HG02840 (cell line): Measurements from ENCODE around the gene GRIK2.

Source experiments
- ATAC-seq: cut with Tn5 transposase; IDR thresholded peaks from one replicate; pipeline ENCODE4 v1.9.1; 2021; ENCODE audit warnings: mild to moderate bottlenecking, moderate library complexity, moderate number of reproducible peaks; ENCODE audit not compliant: unreplicated experiment, low FRiP score

The GRIK2 gene

GRCh38 chr6:101936516-101936915 is 543.0 kb downstream of the GRIK2 start:
- no peak for ATAC-seq

- no peak for ATAC-seq
Observed at GRCh38 chr6:101937108-101937507, 543.6 kb downstream of the GRIK2 start.

- ATAC-seq = no peak
Observed at GRCh38 chr6:101940391-101940790, 546.9 kb downstream of the GRIK2 start.

- ATAC-seq = no peak
Observed at GRCh38 chr6:101956961-101957360, 563.5 kb downstream of the GRIK2 start.

GRCh38 chr6:101961357-101961756 is 567.8 kb downstream of the GRIK2 start:
- no peak for ATAC-seq

GRCh38 chr6:101980924-101981323 is 587.4 kb downstream of the GRIK2 start:
- no peak for ATAC-seq

GRCh38 chr6:101986476-101986875 is 593.0 kb downstream of the GRIK2 start:
- no peak for ATAC-seq

GRCh38 chr6:101992286-101992685 is 598.8 kb downstream of the GRIK2 start:
- ATAC-seq = no peak

- ATAC-seq = no peak
Observed at GRCh38 chr6:101994521-101994920, 601.0 kb downstream of the GRIK2 start.

- no peak for ATAC-seq
Observed at GRCh38 chr6:102015431-102015830, 621.9 kb downstream of the GRIK2 start.

GRCh38 chr6:102022281-102022680 is 628.8 kb downstream of the GRIK2 start:
- ATAC-seq = no peak

GRCh38 chr6:102022803-102023202 is 629.3 kb downstream of the GRIK2 start:
- no peak for ATAC-seq

- ATAC-seq = no peak
Observed at GRCh38 chr6:102023977-102024657, 630.6 kb downstream of the GRIK2 start.

GRCh38 chr6:102026649-102027048 is 633.1 kb downstream of the GRIK2 start:
- no peak for ATAC-seq

- no peak for ATAC-seq
Observed at GRCh38 chr6:102028176-102028575, 634.7 kb downstream of the GRIK2 start.

- ATAC-seq = no peak
Observed at GRCh38 chr6:102038964-102039363, 645.5 kb downstream of the GRIK2 start.

- no peak for ATAC-seq
Observed at GRCh38 chr6:102039441-102039840, 645.9 kb downstream of the GRIK2 start.

GRCh38 chr6:102051001-102051400 is 657.5 kb downstream of the GRIK2 start:
- no peak for ATAC-seq

- no peak for ATAC-seq
Observed at GRCh38 chr6:102051720-102052119, 658.2 kb downstream of the GRIK2 start.

- no peak for ATAC-seq
Observed at GRCh38 chr6:102064142-102064541, 670.6 kb downstream of the GRIK2 start.

- no peak for ATAC-seq
Observed at GRCh38 chr6:102066301-102066700, 672.8 kb downstream of the GRIK2 start.

- ATAC-seq = no peak
Observed at GRCh38 chr6:102068349-102068929, 674.9 kb downstream of the GRIK2 start.
